ENCODE data around the gene QDPR.
A peak's percentile ranks its signal among the peaks of the same experiment; 100 is the strongest.
"Not testable (repeated sequence)": the region's sequence is repeated elsewhere in the genome, so short reads cannot be mapped to it uniquely, and the experiment has no call there.

QDPR gene

DNA sequence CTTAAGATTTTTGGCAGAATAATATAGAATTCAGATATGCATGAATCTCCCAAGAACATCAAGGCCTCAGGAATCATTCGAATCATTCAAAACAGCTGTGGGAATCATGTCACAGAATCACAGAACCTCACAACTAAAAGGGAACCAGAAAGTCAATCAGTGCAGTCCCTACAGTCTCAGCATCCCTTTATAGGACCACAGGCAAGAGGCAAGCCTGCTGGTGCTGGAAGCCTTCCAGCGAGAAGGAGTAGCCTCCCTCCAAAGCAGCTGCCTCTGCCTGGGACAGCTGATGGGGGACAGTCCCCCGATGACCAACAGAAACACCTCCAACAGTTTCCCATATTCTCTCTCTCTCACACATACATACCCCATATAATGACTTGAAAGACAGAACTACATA, 20.7 kb downstream of the QDPR start:
- DNase-seq (ENCODE audit: low spot score) = no peak

DNA sequence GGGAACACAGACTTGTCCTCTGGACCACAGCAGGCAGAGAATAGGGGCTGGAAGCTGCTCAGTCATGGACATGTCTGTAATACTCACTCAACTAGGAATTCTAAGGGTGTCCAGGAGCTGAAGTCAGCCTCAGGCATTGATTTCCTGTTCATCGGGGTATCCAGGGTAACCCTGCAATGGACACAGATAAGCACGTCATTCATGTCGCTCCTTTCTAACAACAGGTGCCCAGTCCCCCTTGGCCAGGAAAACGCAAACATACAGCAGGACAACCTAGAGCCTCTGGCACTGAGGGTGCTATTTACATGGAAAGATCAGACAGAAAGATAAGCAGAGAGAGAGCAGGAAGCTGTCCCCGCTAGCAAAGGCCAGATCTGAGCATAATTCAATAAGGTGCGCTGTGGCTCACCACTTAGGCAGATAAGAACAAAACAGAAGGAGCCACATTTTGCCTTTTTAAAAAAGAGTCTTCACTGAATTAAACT, 21.3 kb downstream of the QDPR start:
- no peak for DNase-seq (ENCODE audit: low spot score)

- DNase-seq (ENCODE audit: low spot score) = no peak
These were observed 22.2 kb downstream of the QDPR start for GRCh38 chr4:17489721-17490120.

DNA sequence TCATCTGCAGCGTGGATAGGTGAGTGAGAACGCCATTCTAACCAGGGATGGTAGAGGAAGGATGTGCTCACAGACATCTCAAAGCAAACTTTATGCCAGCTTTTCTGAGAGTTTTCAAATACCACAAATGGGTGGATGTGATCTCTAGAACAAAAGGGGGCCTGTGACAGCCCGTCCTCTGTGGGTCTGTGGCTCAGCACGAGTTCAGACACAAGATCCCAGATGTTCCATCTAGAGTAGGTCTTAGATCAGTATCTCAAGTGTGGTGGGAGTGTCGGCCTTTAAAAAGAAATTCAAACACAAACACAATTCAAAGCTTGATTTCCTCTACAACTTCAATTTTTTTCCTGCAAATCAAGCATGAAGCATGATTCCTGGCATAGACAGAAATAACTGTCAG, 22.8 kb downstream of the QDPR start:
- DNase-seq (ENCODE audit: low spot score) = no peak

GRCh38 chr4:17482716-17483115, 29.2 kb downstream of the QDPR start:
- DNase-seq (ENCODE audit: low spot score) = no peak

GRCh38 chr4:17480955-17481354, 30.9 kb downstream of the QDPR start:
- DNase-seq (ENCODE audit: low spot score) = no peak

- no peak for DNase-seq (ENCODE audit: low spot score)
These were observed 31.5 kb downstream of the QDPR start for GRCh38 chr4:17480210-17480927.

- no peak for DNase-seq (ENCODE audit: low spot score)
These were observed 34.0 kb downstream of the QDPR start for GRCh38 chr4:17477774-17478472.

DNA sequence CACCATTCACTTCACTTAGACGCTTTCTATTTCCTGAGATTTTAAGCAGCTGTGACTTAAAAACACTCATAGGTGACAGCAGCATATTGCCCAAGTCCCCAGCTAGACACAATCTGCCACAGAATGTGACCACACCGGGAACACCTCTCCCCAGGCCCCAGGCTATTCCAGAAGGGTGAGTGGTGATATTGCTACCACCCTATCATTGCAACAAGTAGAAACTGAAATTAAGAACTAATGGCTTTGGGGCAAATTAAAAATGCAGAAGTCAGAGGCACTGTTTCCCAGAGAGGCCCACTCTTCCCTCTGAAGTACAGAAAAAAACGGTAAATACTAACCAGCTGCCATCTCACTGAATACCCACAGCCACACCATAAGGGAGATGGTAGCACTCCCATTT, 35.0 kb downstream of the QDPR start:
- DNase-seq (ENCODE audit: low spot score) = no peak

DNA sequence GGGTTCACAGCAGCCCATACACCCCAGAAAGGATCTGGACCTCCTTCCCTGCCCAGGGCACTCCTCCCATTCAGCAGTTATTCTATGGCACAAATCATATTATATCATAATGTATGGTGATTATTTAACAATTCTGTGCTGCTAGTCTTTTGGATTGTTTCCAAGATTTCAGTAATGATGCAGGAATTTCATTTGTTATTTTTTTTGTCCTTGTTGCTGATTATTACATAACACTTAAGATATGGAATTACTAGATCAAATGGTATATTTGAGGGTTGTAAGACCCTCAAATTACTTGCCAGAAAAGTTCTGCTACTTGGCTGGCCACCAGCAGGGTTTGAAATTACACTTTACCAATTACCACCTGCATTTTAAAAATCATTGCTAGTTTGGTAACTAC, 36.4 kb downstream of the QDPR start:
- DNase-seq (ENCODE audit: low spot score) = no peak

- DNase-seq (ENCODE audit: low spot score) = no peak
These were observed 41.8 kb downstream of the QDPR start for GRCh38 chr4:17469931-17470674.

DNA sequence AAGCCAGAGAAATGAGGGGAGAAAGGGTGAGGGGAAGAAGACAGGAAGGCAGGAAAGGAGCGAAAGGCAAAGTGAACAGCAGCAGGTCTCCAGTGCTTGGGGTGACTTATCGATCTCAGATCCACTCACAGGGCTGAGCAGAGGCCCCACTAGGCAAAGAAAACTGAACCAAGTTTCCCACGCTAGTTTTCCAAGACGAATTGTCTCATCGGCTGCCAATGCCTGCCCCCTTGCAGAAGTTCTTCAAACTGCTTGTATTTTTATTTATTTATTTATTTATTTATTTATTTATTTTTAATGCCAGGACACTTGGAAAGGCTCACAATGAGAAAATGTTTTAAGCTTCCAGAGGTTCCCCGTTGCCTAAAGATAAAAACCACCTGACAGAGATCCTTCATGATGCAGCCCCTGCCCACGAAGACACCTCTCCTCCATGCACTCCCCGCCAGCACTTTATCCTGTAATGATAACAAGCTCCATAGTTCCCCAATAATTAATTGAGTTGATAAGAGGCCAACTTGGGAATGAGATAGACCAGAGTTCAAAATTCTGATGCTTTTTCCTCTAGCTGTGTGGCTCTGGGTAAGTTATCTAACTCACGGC, 43.2 kb downstream of the QDPR start:
- peak; percentile 35 for DNase-seq (ENCODE audit: low spot score)

GRCh38 chr4:17463606-17464005, 48.3 kb downstream of the QDPR start:
- no peak for DNase-seq (ENCODE audit: low spot score)

- no peak for DNase-seq (ENCODE audit: low spot score)
These were observed 61.6 kb downstream of the QDPR start for GRCh38 chr4:17450269-17450804.

GRCh38 chr4:17448689-17449088, 63.2 kb downstream of the QDPR start:
- peak; percentile 50 for DNase-seq (ENCODE audit: low spot score)

- peak; percentile 73 for DNase-seq (ENCODE audit: low spot score)
These were observed 64.1 kb downstream of the QDPR start for GRCh38 chr4:17447675-17448298.

DNA sequence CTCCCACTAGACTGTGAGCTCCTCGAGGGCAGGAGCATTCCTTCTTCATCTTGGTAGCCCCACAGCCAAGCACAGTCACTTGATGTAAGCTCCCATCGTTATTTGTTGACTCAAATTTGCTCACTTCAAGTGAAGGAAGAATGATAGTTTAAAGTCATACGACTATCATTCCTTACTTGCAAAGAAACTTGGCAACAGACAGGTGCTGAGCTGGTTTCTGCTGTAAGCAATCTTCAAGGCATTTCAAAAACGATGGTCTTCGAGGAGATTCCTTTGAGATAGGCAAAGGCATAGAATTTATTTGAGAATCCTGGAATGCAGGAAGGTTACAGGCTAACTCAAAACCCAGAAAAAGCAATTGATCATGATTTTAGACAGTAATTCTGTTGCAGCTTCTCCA, 64.8 kb downstream of the QDPR start:
- DNase-seq (ENCODE audit: low spot score) = no peak

- DNase-seq (ENCODE audit: low spot score) = not testable (repeated sequence)
These were observed 69.4 kb downstream of the QDPR start for GRCh38 chr4:17442477-17442876.

GRCh38 chr4:17437396-17437795, 74.5 kb downstream of the QDPR start:
- DNase-seq (ENCODE audit: low spot score) = no peak

DNA sequence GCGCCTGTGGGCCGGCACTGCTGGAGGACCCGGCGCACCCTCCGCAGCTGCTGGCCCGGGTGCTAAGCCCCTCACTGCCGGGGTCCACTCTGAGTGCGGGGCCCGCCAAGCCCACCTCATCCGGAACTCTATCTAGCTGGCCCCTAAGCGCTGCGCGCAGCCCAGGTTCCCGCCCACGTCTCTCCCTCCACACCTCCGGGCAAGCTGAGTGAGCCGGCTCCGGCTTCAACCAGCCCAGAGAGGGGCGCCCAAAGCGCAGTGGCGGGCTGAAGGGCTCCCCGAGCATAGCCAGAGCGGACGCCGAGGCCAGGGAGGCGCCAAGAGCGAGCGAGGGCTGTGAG, 75.2 kb downstream of the QDPR start:
- no peak for DNase-seq (ENCODE audit: low spot score)
